Fibroblast of skin of left quadriceps (primary cell): ENCODE measurements around the gene ARF1.

Experiments
- DNase-seq, 2 experiments: peaks; one replicate each; pipeline ENCODE4 v3.0.0-alpha.2; 2013; ENCODE audit warnings: low read depth in 2 of 2

Gene ARF1

GRCh38 chr1:228148196-228148861 lies 65.8 kb downstream of the ARF1 start:
- no peak for DNase-seq
